Mucosa of rectum (tissue), 2 donors: Measurements from ENCODE around the gene HOXC4.

ENCODE experiments used
- H3K27ac ChIP-seq, 2 donors: one replicate each; pipeline ENCODE4 v1.7.0; 2013; ENCODE audit warnings: inconsistent platforms in 2 of 2, low read depth in 2 of 2, low read length in 2 of 2
- H3K27me3 ChIP-seq, 2 donors: one replicate each; pipeline ENCODE4 v1.7.0; 2013; ENCODE audit warnings: low read length in 2 of 2; ENCODE audit not compliant: control insufficient read depth in 2 of 2, insufficient read depth in 2 of 2
- H3K36me3 ChIP-seq, 2 donors: one replicate each; pipeline ENCODE4 v1.7.0; 2013; ENCODE audit warnings: low read length in 2 of 2; ENCODE audit not compliant: control insufficient read depth in 2 of 2, insufficient read depth in 2 of 2
- H3K4me1 ChIP-seq, 2 donors: one replicate each; pipeline ENCODE4 v1.7.0; 2013; ENCODE audit warnings: low read length in 2 of 2, mild to moderate bottlenecking in 1 of 2; ENCODE audit not compliant: control insufficient read depth in 2 of 2, insufficient read depth in 2 of 2
- H3K4me3 ChIP-seq, 2 donors: one replicate each; pipeline ENCODE4 v1.7.0; 2013; ENCODE audit warnings: low read length in 2 of 2
- H3K9ac ChIP-seq, 2 donors: one replicate each; pipeline ENCODE4 v1.7.0; 2013; ENCODE audit warnings: low read length in 2 of 2, low read depth in 1 of 2, mild to moderate bottlenecking in 1 of 2
- H3K9me3 ChIP-seq, 2 donors: one replicate each; pipeline ENCODE4 v1.7.0; 2013; ENCODE audit warnings: low read length in 2 of 2; ENCODE audit not compliant: control insufficient read depth in 2 of 2
- donor health status: healthy.
- donor health status: Normal muscosa, but diverticular disease.

HOXC4 gene

DNA sequence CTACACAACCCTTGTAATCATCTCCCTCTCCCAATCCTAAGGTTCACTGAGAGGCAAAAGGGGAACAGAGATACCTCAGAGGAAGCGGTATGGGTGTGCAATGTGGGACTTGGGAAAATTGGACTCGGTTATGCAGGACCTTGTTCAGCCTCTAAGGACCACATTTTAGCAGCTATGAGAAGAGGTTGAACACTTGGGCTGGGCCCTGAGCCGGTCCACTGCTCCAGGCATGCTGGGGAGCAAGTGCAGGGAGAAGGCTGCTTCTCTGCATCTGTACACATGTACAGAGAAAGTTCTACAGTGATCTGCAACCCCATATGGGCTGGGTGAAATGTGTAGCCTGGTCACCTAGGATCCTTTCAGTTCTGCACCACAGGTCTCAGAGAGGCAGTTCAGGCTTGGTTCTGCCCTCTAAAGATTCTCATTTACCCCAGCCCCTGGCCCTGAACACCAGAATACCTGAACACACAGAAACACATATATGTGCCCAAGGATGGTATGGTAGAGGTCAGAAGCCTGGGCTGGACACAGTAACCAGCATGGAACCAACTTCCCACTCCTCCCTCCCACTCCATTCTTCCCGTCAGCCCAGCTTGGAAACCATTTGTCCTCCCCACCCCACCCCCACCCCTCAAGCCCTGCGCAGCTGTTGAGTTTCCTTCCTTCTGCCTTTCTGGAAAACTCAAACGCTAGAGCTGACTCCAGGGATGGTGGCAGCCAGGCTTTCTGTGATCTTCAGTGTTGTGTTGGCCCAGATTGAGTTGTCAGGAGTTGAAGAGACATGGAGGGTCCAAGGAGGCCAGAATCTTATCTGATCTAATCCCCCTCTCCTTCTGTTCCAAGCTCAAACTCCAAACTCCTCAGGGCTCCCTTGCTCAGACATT is 10.4 kb upstream of the HOXC4 start:
- Histone ChIP-seq H3K27ac (no peak overlapping the region), H3K9ac (no peak overlapping the region), H3K27me3 (peaks cover 77 to 86% of the 10 kb centered on the region in 2 donors), H3K9me3 (no peaks in the 10 kb centered on the region), H3K4me3 (no peak overlapping the region), H3K4me1 (no peaks in the 10 kb centered on the region), H3K36me3 (no peaks in the 10 kb centered on the region)

GRCh38 chr12:54044425-54045103 is 9.1 kb upstream of the HOXC4 start:
- Histone ChIP-seq H3K36me3 (no peaks in the 10 kb centered on the region), H3K4me1 (no peaks in the 10 kb centered on the region), H3K9ac (no peak overlapping the region), H3K27me3 (peaks cover 73 to 85% of the 10 kb centered on the region in 2 donors), H3K9me3 (no peaks in the 10 kb centered on the region), H3K4me3 (no peak overlapping the region), H3K27ac (no peak overlapping the region)

- no peaks in the 10 kb centered on the region for H3K36me3 ChIP-seq
- H3K27me3 ChIP-seq: peaks cover 74 to 85% of the 10 kb centered on the region in 2 donors
- no peaks in the 10 kb centered on the region for H3K4me1 ChIP-seq
- H3K9me3 ChIP-seq: no peaks in the 10 kb centered on the region
- no peak overlapping the region for H3K27ac ChIP-seq
- no peak overlapping the region for H3K4me3 ChIP-seq
- H3K9ac ChIP-seq: no peak overlapping the region
Measured at GRCh38 chr12:54045401-54045800, 8.2 kb upstream of the HOXC4 start.

DNA sequence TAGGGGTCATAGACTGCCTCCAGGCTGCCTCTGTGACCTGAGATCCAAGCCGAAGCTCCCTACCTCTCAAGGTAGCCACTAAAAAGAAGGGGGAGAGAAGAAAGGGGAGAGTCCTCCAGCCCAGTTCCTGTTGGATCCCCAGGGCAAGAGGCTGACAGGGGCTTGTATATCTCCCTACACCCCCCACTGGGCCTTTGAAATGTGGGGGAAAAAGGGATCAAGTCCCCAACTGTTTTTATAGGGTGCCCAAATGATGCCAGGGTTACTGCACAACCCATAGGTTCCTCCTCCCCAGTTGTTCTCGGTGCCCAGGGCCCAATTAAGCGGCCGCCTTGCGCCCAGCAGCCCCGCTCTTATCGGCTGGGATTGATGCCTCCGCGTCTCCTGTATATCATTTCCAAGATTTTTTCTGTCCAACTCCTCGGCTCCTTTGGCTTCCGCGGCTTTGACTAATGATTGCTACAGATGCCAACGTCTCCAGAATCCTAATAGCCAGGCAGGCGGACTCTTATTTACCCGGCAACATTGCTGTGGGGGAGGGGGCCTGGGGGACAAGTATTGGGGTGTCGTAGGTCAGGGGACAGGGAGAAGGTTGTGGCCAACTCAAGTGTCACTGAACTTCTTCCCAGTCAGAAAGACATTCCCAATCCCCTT is 7.6 kb upstream of the HOXC4 start:
- no peak overlapping the region for H3K27ac ChIP-seq
- no peaks in the 10 kb centered on the region for H3K9me3 ChIP-seq
- H3K36me3 ChIP-seq: no peaks in the 10 kb centered on the region
- peaks cover 75 to 86% of the 10 kb centered on the region in 2 donors for H3K27me3 ChIP-seq
- H3K9ac ChIP-seq: no peak overlapping the region
- no peak overlapping the region for H3K4me3 ChIP-seq
- H3K4me1 ChIP-seq: no peaks in the 10 kb centered on the region

GRCh38 chr12:54046809-54047159 is 6.9 kb upstream of the HOXC4 start:
- no peaks in the 10 kb centered on the region for H3K9me3 ChIP-seq
- no peaks in the 10 kb centered on the region for H3K36me3 ChIP-seq
- peaks cover 77 to 87% of the 10 kb centered on the region in 2 donors for H3K27me3 ChIP-seq
- no peaks in the 10 kb centered on the region for H3K4me1 ChIP-seq
- no peak overlapping the region for H3K9ac ChIP-seq
- no peak overlapping the region for H3K4me3 ChIP-seq
- H3K27ac ChIP-seq: no peak overlapping the region

- Histone ChIP-seq H3K27ac (no peak overlapping the region), H3K36me3 (no peaks in the 10 kb centered on the region), H3K4me3 (no peak overlapping the region), H3K9me3 (no peaks in the 10 kb centered on the region), H3K4me1 (no peaks in the 10 kb centered on the region), H3K27me3 (peaks cover 77 to 88% of the 10 kb centered on the region in 2 donors), H3K9ac (peak overlapping the region in 1 of 2 donors; percentile 26)
Measured at GRCh38 chr12:54047160-54047963, 6.3 kb upstream of the HOXC4 start.

GRCh38 chr12:54047964-54048303 is 5.7 kb upstream of the HOXC4 start:
- peaks cover 78 to 88% of the 10 kb centered on the region in 2 donors for H3K27me3 ChIP-seq
- no peaks in the 10 kb centered on the region for H3K36me3 ChIP-seq
- H3K4me3 ChIP-seq: no peak overlapping the region
- H3K9ac ChIP-seq: no peak overlapping the region
- H3K4me1 ChIP-seq: no peaks in the 10 kb centered on the region
- H3K9me3 ChIP-seq: no peaks in the 10 kb centered on the region
- no peak overlapping the region for H3K27ac ChIP-seq

DNA sequence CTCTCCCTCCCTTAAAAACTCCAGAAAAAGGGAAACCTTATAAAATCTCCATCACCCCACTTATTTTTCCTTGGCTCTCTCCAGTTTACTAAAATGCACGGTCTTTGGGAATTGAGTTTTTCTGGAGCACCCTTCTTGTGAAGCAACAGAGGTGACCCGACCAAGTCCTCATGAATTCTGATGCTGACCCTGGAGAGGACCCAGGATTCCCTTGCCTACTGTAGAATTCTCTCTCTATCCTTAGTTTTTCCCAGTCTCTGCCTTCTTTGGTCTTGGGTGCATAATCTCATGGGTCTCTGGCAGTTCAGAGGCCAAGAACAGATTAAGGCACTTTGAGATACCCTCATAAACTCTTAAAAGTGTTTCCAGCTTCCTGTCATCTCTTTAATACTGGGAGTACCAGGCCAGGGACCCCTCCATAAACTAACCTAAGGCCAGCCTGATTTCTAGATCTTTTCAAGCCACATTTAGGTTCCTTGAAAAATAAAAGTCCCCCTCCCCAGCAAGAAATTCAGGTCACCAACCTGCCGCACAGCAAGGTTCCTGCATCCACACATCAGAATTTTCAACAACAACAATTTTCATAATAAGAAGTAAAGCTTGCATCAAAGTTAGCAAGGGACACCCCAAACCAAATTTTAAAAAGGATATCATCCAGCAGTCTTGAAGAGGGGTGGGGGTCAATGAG is 5.1 kb upstream of the HOXC4 start:
- Histone ChIP-seq H3K9me3 (no peaks in the 10 kb centered on the region), H3K27ac (no peak overlapping the region), H3K27me3 (peaks cover 78 to 89% of the 10 kb centered on the region in 2 donors), H3K9ac (no peak overlapping the region), H3K36me3 (no peaks in the 10 kb centered on the region), H3K4me1 (no peaks in the 10 kb centered on the region), H3K4me3 (no peak overlapping the region)

DNA sequence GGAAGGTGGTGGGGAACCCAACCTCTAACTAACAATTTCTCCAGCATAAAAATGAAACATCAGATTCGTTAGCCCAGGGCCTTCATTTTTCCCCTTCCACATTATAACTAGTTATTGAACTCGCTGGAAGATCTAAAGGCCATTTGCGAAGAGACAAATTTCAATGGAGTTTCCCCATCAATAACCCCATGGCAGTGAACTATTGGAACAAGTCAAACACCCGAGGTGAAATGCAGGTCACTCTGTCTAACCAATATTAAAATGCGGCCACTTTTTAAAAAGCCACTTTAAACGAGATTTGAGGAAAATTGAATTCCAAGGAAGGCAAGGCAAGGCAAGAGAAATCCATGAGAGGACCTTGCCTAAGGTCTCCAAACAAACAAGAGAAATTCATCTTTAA is 4.5 kb upstream of the HOXC4 start:
- Histone ChIP-seq H3K27me3 (peaks cover 78 to 94% of the 10 kb centered on the region in 2 donors), H3K27ac (no peak overlapping the region), H3K9me3 (no peaks in the 10 kb centered on the region), H3K4me3 (no peak overlapping the region), H3K9ac (no peak overlapping the region), H3K36me3 (no peaks in the 10 kb centered on the region), H3K4me1 (no peaks in the 10 kb centered on the region)
